MM.1S (cell line): ENCODE measurements around the gene SPATA25.

Experiments used
- DNase-seq: peaks from one replicate; pipeline ENCODE4 v3.0.0-alpha.2; 2015
- H2AFZ ChIP-seq: fragments of 300-600 bp; sonication (generic); 2 replicates; pipeline ENCODE4 v1.6.0; 2016; ENCODE audit warnings: antibody characterized with exemption, low read length
- H3F3A ChIP-seq: fragments of 300-600 bp; sonication (generic); 2 replicates; pipeline ENCODE4 v1.6.1; 2016; ENCODE audit warnings: mild to moderate bottlenecking, antibody characterized with exemption, low read length, moderate library complexity, mixed read lengths; ENCODE audit not compliant: insufficient read depth
- H3K27ac ChIP-seq: fragments of 300-600 bp; sonication (generic); 2 replicates; pipeline ENCODE4 v1.5.1; 2016; ENCODE audit warnings: mild to moderate bottlenecking, low read length
- H3K27me3 ChIP-seq: fragments of 300-600 bp; sonication (generic); replicated peaks from 2 replicates; pipeline ENCODE4 v1.6.0; 2016; ENCODE audit warnings: low read length; ENCODE audit not compliant: insufficient read depth
- H3K36me3 ChIP-seq: fragments of 300-600 bp; sonication (generic); replicated peaks from 2 replicates; pipeline ENCODE4 v1.6.1; 2016; ENCODE audit warnings: mild to moderate bottlenecking, low read length, mixed read lengths; ENCODE audit not compliant: insufficient read depth
- H3K4me1 ChIP-seq: fragments of 300-600 bp; sonication (generic); 2 replicates; pipeline ENCODE4 v1.6.1; 2016; ENCODE audit warnings: low read length, mixed read lengths
- H3K4me2 ChIP-seq: fragments of 300-600 bp; sonication (generic); 2 replicates; pipeline ENCODE4 v1.6.0; 2016; ENCODE audit warnings: low read depth, low read length
- H3K4me3 ChIP-seq: fragments of 300-600 bp; sonication (generic); 2 replicates; pipeline ENCODE4 v1.5.1; 2016; ENCODE audit warnings: low read length, mixed read lengths
- H3K79me2 ChIP-seq: fragments of 300-600 bp; sonication (generic); 2 replicates; pipeline ENCODE4 v1.6.1; 2016; ENCODE audit warnings: mixed run types, low read length, mixed read lengths
- H3K9ac ChIP-seq: fragments of 300-600 bp; sonication (generic); 2 replicates; pipeline ENCODE4 v1.6.1; 2016; ENCODE audit warnings: low read length, mixed read lengths
- H3K9me2 ChIP-seq: fragments of 300-600 bp; sonication (generic); replicated peaks from 2 replicates; pipeline ENCODE4 v1.6.1; 2016; ENCODE audit warnings: mild to moderate bottlenecking, low read length, mixed read lengths; ENCODE audit not compliant: insufficient read depth
- H3K9me3 ChIP-seq: fragments of 300-600 bp; sonication (generic); replicated peaks from 2 replicates; pipeline ENCODE4 v1.6.1; 2016; ENCODE audit warnings: mild to moderate bottlenecking, low read length, mixed read lengths; ENCODE audit not compliant: insufficient read depth
- H4K20me1 ChIP-seq: fragments of 300-600 bp; sonication (generic); 2 replicates; pipeline ENCODE4 v1.6.1; 2016; ENCODE audit warnings: mild to moderate bottlenecking, low read length, moderate library complexity, mixed read lengths; ENCODE audit not compliant: insufficient read depth
- EZH2 ChIP-seq: fragments of 300-600 bp; sonication (generic); optimal IDR thresholded peaks from 2 replicates; pipeline ENCODE3; 2017; ENCODE audit warnings: low read depth, mild to moderate bottlenecking, antibody characterized with exemption, low read length, mixed read lengths
- EZH2phosphoT487 ChIP-seq: fragments of 300-600 bp; sonication (generic); IDR thresholded peaks from 2 replicates; pipeline ENCODE4 v1.6.1; 2018; ENCODE audit warnings: antibody characterized with exemption, low read length
- TF ChIP-seq, protein P1 (sequence below): fragments of 300-600 bp; sonication (generic); IDR thresholded peaks from 2 replicates; pipeline ENCODE4 v1.5.1; 2016; ENCODE audit warnings: antibody characterized with exemption, low read length, mixed read lengths

Gene SPATA25

GRCh38 chr20:45887346-45887715 lies at the start of gene SPATA25:
TSS of gene SPATA25 (minus strand) at chr20:45887622. CDS start at chr20:45887590, 32 bp downstream.
- DNase-seq: no peak
- H3K9me3 ChIP-seq: no peaks in the 10 kb centered on the region
- TF ChIP-seq, protein P1, sequence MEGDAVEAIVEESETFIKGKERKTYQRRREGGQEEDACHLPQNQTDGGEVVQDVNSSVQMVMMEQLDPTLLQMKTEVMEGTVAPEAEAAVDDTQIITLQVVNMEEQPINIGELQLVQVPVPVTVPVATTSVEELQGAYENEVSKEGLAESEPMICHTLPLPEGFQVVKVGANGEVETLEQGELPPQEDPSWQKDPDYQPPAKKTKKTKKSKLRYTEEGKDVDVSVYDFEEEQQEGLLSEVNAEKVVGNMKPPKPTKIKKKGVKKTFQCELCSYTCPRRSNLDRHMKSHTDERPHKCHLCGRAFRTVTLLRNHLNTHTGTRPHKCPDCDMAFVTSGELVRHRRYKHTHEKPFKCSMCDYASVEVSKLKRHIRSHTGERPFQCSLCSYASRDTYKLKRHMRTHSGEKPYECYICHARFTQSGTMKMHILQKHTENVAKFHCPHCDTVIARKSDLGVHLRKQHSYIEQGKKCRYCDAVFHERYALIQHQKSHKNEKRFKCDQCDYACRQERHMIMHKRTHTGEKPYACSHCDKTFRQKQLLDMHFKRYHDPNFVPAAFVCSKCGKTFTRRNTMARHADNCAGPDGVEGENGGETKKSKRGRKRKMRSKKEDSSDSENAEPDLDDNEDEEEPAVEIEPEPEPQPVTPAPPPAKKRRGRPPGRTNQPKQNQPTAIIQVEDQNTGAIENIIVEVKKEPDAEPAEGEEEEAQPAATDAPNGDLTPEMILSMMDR: no peak
- TF ChIP-seq EZH2phosphoT487 (no peak), EZH2 (no peak)
- no peak within 1 kb of the TSS for H3K4me3 ChIP-seq
- H3K27ac ChIP-seq: no peak within 1 kb of the TSS
- H4K20me1 ChIP-seq: no peaks in the 10 kb centered on the region
- H3F3A ChIP-seq: peaks cover 12% of the 10 kb centered on the region; the same call in 1 of the 2 replicates
- peaks cover 17% of the 10 kb centered on the region for H3K79me2 ChIP-seq
- H3K4me2 ChIP-seq: no peak within 1 kb of the TSS
- H3K4me1 ChIP-seq: peaks cover 5% of the 10 kb centered on the region; the same call in 1 of the 2 replicates
- H3K9ac ChIP-seq: no peak within 1 kb of the TSS
- H3K36me3 ChIP-seq: no peaks in the 10 kb centered on the region
- H2AFZ ChIP-seq: no peak within 1 kb of the TSS
- H3K9me2 ChIP-seq: no peaks in the 10 kb centered on the region
- no peaks in the 10 kb centered on the region for H3K27me3 ChIP-seq

DNA sequence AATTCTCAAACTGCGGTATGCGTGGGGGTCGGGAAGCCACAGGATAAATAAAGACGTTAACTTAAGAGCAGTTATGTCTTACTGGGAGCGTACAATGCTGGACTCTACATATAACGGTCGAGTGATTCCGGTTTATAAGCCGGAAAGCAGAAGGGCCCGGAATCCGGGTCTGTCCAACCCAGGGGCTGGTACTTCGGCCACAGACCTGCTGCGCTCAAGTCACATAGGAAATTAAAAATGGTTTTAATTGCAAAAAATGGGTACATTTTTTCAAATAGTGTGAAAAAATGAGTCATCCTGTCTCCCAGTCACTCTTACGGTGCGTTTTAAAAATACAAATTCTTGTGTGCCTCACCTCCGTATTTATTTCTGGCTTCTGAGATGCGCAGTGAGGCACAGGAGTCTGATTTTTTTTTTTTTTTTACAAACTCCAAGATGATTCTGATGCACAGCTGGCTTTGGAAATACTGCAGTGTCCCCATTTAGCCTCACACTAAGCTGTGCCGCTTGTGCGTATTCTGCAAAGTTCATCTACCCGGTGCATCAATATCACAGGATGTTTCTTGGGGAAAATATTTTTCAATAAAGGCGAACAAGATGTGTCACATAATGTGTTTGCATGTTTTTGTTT lies 48.1 kb upstream of the SPATA25 start:
- peak overlapping the region; percentile 64 for H2AFZ ChIP-seq
- H3F3A ChIP-seq: peaks cover 4% of the 10 kb centered on the region; the same call in 1 of the 2 replicates
- H3K9me3 ChIP-seq: no peaks in the 10 kb centered on the region
- H3K27me3 ChIP-seq: no peaks in the 10 kb centered on the region
- no peak for DNase-seq
- H4K20me1 ChIP-seq: no peaks in the 10 kb centered on the region
- peak overlapping the region; percentile 51 for H3K9ac ChIP-seq
- no peaks in the 10 kb centered on the region for H3K9me2 ChIP-seq
- H3K4me2 ChIP-seq: peak overlapping the region; percentile 63
- H3K79me2 ChIP-seq: peaks cover 36% of the 10 kb centered on the region
- H3K27ac ChIP-seq: peak overlapping the region; percentile 11; the same call in 1 of the 2 replicates
- peaks cover 4% of the 10 kb centered on the region; the same call in 1 of the 2 replicates for H3K4me1 ChIP-seq
- no peak for TF ChIP-seq EZH2phosphoT487
- TF ChIP-seq EZH2: no peak
- TF ChIP-seq, protein P1: no peak
- H3K4me3 ChIP-seq: peak overlapping the region; percentile 79
- peaks cover 2% of the 10 kb centered on the region; the same call in 1 of the 2 replicates for H3K36me3 ChIP-seq

DNA sequence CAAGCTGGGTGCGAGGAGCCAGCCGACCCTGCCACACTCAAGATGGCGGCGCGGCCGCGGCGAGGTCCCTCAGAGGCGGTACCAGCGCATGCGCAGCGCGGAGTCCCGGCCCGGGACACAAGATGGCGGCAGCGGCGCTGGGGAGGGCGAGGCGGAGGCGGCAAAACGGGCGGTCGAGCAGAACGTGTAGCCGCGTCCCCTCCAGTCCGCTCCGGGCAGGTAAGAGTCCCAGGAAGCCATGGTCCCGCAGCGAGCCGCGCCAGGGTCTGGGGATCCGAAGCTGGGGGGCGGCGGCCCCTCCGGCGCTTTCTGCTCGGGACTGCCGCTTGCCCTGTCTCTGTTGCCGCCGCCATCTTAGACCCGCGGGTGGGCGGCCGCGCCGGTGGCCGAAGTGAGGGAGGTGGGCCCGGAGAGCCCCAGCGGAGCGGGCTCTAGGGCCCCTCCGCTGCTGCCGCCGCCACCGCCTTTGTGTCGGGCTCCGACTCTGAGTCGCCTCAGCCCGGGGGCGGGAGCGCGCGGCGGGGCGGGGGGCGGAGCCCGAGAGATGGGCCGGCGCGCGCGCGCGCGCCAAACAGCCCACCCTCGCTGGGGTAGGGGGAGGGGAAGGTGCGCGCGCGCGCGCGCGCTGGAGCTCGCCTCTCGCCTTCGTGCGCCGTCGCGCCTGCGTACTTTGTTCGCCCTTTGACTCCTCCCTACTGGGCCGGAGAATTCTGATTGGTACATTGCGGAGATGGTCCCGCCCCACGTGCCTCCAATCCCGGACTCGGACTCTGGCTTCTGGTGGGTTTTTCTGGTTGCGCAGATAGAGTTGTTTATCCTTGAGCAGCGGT lies 47.4 kb upstream of the SPATA25 start, which contains the start of gene PCIF1:
TSS of gene PCIF1 (plus strand) at position 98 of the 830 bp plus-strand sequence. CDS start 4,317 bp downstream, outside the sequence.
- peaks cover 4% of the 10 kb centered on the region; the same call in 1 of the 2 replicates for H3K4me1 ChIP-seq
- peak within 1 kb of the TSS; percentile 64 for H2AFZ ChIP-seq

More for the DNA sequence above, 47.4 kb upstream of the SPATA25 start, which contains the start of gene PCIF1:
- Histone ChIP-seq H3K9ac (peak within 1 kb of the TSS; percentile 100), H3K9me3 (no peaks in the 10 kb centered on the region), H3K4me3 (peak within 1 kb of the TSS; percentile 97), H3K9me2 (no peaks in the 10 kb centered on the region), H3K4me2 (peak within 1 kb of the TSS; percentile 87), H3K36me3 (peaks cover 2% of the 10 kb centered on the region; the same call in 1 of the 2 replicates), H3F3A (peaks cover 4% of the 10 kb centered on the region; the same call in 1 of the 2 replicates), H3K27ac (peak within 1 kb of the TSS; percentile 93), H3K79me2 (peaks cover 36% of the 10 kb centered on the region), H4K20me1 (no peaks in the 10 kb centered on the region), H3K27me3 (no peaks in the 10 kb centered on the region)
- no peak for TF ChIP-seq EZH2phosphoT487
- no peak for TF ChIP-seq EZH2
- DNase-seq: peak; percentile 97
